GM13977 (cell line): ENCODE data around the gene LRRC45.

Experiments used
- DNase-seq: peaks from one replicate; pipeline ENCODE4 v3.0.0; 2012; ENCODE audit warnings: low spot score
- in situ Hi-C: fragments of 300-500 bp; cut with MboI; formaldehyde crosslinking; loops from one replicate; pipeline ENCODE4 v1.12.0; 2022; ENCODE audit warnings: low sequenced_read_pairs, low pct_unique_long_range_greater_than_20kb, mixed read lengths, inconsistent platforms; ENCODE audit not compliant: unreplicated experiment
- TF ChIP-seq, protein P1 (sequence below): IDR thresholded peaks from 2 replicates; pipeline ENCODE4 v1.5.1; 2012; ENCODE audit warnings: mild to moderate bottlenecking, control low read depth; ENCODE audit not compliant: insufficient read depth; ENCODE audit errors: extremely low read depth, missing control alignments

The LRRC45 gene

DNA sequence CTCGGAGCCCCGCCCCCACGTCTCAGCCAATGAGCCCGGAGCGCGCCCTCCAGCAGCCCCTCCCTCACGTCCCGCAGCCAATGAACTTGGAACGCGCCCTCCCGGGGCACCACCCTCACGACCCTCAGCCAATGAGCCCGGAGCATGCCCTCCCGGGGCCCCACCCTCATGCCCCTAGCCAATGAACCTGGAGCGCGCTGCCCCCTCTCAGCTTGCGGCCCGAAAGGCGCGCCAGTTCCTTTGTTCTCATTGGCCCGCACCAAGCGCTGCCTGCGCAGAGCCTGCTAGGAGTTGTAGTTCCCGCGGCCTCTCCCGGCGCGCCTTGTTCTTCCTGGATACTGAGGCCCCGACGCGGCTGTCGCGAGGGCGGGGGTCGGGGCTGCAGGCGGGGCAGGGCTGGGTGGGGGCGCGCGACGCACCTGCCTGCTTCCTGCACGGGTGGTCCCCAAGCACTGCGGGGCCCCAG, at the start of gene LRRC45:
TSS of gene LRRC45 (plus strand) at position 325 of the 466 bp plus-strand sequence. CDS start 339 bp downstream, outside the sequence.
- TF ChIP-seq, protein P1, sequence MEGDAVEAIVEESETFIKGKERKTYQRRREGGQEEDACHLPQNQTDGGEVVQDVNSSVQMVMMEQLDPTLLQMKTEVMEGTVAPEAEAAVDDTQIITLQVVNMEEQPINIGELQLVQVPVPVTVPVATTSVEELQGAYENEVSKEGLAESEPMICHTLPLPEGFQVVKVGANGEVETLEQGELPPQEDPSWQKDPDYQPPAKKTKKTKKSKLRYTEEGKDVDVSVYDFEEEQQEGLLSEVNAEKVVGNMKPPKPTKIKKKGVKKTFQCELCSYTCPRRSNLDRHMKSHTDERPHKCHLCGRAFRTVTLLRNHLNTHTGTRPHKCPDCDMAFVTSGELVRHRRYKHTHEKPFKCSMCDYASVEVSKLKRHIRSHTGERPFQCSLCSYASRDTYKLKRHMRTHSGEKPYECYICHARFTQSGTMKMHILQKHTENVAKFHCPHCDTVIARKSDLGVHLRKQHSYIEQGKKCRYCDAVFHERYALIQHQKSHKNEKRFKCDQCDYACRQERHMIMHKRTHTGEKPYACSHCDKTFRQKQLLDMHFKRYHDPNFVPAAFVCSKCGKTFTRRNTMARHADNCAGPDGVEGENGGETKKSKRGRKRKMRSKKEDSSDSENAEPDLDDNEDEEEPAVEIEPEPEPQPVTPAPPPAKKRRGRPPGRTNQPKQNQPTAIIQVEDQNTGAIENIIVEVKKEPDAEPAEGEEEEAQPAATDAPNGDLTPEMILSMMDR, result no peak
- in situ Hi-C loops, result no loop called here
- peak; percentile 100 for DNase-seq

DNA sequence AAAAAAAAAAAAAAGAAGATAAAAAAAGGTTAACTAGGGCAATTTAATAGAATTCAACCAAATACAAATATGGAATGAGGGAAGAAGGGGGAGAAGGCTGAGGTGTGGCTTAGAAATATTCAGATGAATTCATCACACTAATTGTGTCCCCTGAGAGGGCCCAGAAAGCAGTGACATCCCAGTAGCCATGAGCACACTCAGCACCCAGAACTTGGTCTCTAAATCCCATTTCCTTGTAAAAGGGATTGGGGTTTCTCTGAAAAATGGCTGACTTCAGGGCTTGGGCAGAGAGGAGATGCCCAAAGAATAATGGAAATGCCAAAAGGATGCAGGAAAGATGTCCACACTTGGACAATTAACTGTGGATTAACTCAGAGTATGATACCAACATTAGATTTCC, 49.7 kb upstream of the LRRC45 start:
- TF ChIP-seq, protein P1, result no peak
- in situ Hi-C loops, result no loop called here
- no peak for DNase-seq

DNA sequence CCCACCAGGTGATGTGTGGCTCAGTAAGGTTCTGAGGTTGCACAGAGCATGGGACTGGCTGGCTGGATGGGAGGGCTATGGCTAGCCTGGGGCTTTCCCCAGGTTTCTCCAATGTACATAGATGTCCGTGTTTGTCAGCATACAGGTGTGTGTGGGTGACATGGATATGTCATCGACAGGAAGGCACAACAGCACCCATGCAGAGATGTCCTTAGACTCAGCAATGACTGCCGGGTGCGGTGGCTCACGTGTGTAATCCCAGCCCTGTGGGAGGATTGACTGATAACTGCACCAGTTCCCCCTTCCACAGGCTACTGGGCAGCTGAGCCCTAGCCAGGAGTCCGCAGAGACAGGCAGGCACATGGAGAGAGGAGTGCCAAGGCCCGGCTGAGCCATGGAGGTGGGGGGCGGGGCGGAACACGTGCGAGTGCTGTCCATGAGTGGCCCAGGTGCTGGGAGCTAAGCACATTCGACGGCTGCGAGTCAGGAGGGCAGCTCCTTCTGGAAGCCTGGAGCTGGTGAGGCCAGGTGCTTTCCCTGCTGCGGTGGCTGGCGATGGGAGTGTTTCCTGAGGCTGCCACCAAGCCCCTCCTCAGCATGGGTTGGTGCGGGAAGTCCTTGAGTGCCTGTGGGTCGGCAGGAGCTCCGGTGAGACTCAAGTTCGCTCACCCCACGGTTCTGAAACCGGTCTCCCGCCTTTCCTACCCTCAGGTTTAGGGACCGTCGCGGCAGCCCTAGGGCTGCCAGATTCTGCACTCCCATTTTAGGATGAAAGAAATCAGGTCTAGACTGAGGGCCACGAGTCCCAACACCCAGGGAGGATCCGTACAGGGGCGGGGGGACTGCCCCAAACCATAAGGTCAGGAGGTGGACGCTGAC, 46.5 kb upstream of the LRRC45 start:
- TF ChIP-seq, protein P1, result no peak
- no peak for DNase-seq

DNA sequence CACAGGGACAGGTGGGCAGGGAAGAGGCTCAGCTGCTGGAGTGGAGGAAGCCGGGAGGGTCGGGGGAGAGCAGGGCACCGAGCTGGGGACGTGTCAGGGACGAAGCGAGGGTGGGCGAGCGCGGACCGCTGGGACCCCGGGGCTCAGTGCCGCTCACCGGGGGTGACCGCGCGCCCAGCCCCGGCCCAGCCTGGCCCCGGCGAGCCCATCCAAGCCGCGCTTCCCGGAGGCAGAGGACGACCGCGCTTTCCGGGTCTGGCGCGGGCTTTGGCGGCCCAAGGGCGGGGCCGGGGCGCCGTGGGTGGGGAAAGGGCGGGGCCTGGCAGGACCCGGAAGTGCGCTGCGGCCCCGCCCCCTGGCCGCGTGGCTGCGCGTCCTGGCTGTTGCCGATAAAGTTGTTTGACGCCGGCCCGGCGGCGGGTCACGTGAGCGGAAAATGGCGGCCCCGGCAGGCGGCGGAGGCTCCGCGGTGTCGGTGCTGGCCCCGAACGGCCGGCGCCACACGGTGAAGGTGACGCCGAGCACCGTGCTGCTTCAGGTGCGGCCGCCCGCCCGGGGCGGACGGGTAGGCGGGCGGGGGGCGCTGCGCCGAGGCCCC, 45.8 kb upstream of the LRRC45 start, which contains the start of gene ASPSCR1:
TSS of gene ASPSCR1 (plus strand) at position 419 of the 598 bp plus-strand sequence. CDS start at position 437, 18 bp downstream.
- in situ Hi-C loops, result no loop called here
- TF ChIP-seq, protein P1, result no peak
- DNase-seq, result peak; percentile 97

More for the DNA sequence above, 46.5 kb upstream of the LRRC45 start:
- in situ Hi-C loops, result no loop called here

DNA sequence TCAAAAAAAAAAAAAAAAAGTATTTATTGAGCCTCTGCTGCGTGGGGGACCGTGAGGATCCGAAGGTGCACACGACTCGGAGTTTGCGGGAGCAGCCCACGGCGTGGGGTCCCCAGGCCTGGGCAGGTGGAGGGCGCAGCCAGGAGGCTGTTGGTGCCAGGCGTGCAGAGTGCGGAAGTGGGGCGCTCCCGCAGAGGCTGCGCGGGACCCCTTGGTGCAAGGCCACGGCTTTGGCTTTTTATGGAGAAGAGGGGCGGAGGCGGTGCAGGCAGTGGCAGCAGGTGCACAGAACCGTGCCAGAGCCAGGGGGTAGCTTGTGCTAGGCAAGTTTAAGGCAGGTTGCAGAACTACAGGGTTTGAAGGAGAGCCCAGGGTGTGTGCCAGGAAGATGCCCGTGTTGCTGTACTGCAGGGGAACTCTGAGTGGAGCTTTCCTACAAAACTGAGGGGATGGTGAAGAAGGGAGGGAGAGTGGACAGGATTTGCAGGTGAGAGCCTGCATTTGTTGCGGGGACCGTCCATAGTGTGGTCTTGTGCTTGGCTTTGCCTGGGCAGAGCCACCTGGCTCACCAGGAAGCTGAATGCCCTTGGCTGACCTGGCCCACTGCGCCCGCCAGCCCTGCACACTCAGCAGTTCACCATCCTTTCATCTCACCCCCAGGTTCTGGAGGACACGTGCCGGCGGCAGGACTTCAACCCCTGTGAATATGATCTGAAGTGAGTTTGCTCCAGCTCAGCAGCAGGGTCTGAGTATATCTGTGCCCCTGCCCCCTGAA, 44.4 kb upstream of the LRRC45 start:
- TF ChIP-seq, protein P1, result no peak
- in situ Hi-C loops, result no loop called here
- no peak for DNase-seq

DNA sequence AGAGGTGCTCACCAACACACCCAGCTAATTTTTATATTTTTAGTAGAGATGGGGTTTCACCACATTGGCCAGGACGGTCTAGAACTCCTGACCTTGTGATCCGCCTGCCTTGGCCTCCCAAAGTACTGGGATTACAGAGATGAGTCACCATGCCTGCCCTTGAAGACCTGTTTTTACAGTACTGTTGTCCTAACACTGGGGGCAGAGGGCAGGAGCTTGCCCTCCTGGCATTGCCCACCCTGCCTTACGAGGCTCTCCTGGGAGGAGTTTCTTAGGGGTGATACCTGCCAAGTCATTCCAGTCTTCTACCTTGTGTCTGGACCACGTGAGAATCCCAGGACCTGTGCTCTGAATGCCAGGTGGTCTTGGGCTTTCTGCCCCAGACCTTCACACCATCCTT, 43.0 kb upstream of the LRRC45 start:
- in situ Hi-C loops, result no loop called here
- DNase-seq, result no peak
- TF ChIP-seq, protein P1, result no peak
